Measurements from ENCODE around the gene NUP50. TPM values are rescaled to one million over a fixed set of nuclear protein-coding genes. Genes with fewer than 3 reads are reported as not detected.

NUP50 gene
- total and polyA plus RNA-seq, 2 of the 13 experiments (the other 11 are each of a cell fraction or from before 2014, with no cell fraction given) = 14.2 to 52.4 TPM

DNA sequence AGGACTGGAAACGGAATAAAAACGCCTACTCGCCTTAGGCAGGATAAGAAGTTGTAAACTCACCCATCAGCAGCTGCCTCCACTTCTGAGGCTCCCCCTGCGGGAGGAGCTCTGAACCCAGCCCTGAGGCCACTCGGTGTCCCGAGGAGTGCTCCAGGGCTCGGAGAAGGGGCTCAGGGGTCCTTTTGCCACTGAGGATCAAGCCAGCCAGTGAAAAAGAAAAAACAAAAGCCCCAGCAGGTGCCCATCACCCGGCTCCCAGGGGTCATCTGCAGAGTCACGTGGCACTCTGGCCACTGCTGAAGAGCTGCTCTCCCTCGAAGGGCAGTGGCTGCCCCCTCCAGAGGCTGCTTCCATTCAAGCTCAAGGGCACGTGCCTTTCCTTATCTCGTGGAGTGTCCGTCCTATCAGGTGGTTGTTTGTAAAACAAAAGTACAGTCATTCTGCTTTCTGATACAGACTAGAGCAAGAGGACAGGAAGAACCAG, 29.0 kb downstream of the NUP50 start (continued):
- no peak for TF ChIP-seq ISL2 (CRISPR knock-in tag; IDR thresholded peaks at IDR 0.05)
- TF ChIP-seq, protein P1, sequence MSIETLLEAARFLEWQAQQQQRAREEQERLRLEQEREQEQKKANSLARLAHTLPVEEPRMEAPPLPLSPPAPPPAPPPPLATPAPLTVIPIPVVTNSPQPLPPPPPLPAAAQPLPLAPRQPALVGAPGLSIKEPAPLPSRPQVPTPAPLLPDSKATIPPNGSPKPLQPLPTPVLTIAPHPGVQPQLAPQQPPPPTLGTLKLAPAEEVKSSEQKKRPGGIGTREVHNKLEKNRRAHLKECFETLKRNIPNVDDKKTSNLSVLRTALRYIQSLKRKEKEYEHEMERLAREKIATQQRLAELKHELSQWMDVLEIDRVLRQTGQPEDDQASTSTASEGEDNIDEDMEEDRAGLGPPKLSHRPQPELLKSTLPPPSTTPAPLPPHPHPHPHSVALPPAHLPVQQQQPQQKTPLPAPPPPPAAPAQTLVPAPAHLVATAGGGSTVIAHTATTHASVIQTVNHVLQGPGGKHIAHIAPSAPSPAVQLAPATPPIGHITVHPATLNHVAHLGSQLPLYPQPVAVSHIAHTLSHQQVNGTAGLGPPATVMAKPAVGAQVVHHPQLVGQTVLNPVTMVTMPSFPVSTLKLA (IDR thresholded peaks at IDR 0.05) = 0 out of 2 replicates have a peak, but pooled peaks have one; percentile 25
- no peak for TF ChIP-seq JUND (CRISPR knock-in tag; IDR thresholded peaks at IDR 0.05)
- TF ChIP-seq TCF12 (IDR thresholded peaks at IDR 0.05) = no peak
- no peak for TF ChIP-seq TCF12 (CRISPR knock-in tag; IDR thresholded peaks at IDR 0.05)
- no peak for TF ChIP-seq HNRNPL (IDR thresholded peaks at IDR 0.05; ENCODE audit: low read depth, low read length)
- 0 out of 2 replicates have a peak, but pooled peaks have one; percentile 35 for TF ChIP-seq ZNF331 (CRISPR knock-in tag; IDR thresholded peaks at IDR 0.05)
- TF ChIP-seq YEATS4 (CRISPR knock-in tag; IDR thresholded peaks at IDR 0.05; ENCODE audit: borderline replicate concordance) = no peak
- TF ChIP-seq TAF15 (IDR thresholded peaks at IDR 0.05; ENCODE audit: low read depth, low read length, poor library complexity, severe bottlenecking) = no peak
- TF ChIP-seq, protein P2, sequence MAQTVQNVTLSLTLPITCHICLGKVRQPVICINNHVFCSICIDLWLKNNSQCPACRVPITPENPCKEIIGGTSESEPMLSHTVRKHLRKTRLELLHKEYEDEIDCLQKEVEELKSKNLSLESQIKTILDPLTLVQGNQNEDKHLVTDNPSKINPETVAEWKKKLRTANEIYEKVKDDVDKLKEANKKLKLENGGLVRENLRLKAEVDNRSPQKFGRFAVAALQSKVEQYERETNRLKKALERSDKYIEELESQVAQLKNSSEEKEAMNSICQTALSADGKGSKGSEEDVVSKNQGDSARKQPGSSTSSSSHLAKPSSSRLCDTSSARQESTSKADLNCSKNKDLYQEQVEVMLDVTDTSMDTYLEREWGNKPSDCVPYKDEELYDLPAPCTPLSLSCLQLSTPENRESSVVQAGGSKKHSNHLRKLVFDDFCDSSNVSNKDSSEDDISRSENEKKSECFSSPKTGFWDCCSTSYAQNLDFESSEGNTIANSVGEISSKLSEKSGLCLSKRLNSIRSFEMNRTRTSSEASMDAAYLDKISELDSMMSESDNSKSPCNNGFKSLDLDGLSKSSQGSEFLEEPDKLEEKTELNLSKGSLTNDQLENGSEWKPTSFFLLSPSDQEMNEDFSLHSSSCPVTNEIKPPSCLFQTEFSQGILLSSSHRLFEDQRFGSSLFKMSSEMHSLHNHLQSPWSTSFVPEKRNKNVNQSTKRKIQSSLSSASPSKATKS (CRISPR knock-in tag; IDR thresholded peaks at IDR 0.05) = no peak
- TF ChIP-seq RAD21 (CRISPR knock-in tag; IDR thresholded peaks at IDR 0.05) = peak; percentile 19; the same call in 1 of the 2 replicates
- TF ChIP-seq SP2 (CRISPR knock-in tag; IDR thresholded peaks at IDR 0.05) = no peak
- TF ChIP-seq, protein P3, sequence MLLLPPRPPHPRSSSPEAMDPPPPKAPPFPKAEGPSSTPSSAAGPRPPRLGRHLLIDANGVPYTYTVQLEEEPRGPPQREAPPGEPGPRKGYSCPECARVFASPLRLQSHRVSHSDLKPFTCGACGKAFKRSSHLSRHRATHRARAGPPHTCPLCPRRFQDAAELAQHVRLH (CRISPR knock-in tag; IDR thresholded peaks at IDR 0.05; ENCODE audit: borderline replicate concordance, low read depth) = 0 out of 2 replicates have a peak, but pooled peaks have one; percentile 28
- TF ChIP-seq TSC22D2 (CRISPR knock-in tag; IDR thresholded peaks at IDR 0.05; ENCODE audit: borderline replicate concordance) = no peak
- no peak for TF ChIP-seq ZNF891 (CRISPR knock-in tag; IDR thresholded peaks at IDR 0.05)
- TF ChIP-seq TCF7L2 (IDR thresholded peaks at IDR 0.05; ENCODE audit: low read depth, low read length) = no peak
- TF ChIP-seq RAD51 (IDR thresholded peaks at IDR 0.05; ENCODE audit: borderline replicate concordance) = peak; percentile 28; the same call in 1 of the 2 replicates
- TF ChIP-seq, protein P4, sequence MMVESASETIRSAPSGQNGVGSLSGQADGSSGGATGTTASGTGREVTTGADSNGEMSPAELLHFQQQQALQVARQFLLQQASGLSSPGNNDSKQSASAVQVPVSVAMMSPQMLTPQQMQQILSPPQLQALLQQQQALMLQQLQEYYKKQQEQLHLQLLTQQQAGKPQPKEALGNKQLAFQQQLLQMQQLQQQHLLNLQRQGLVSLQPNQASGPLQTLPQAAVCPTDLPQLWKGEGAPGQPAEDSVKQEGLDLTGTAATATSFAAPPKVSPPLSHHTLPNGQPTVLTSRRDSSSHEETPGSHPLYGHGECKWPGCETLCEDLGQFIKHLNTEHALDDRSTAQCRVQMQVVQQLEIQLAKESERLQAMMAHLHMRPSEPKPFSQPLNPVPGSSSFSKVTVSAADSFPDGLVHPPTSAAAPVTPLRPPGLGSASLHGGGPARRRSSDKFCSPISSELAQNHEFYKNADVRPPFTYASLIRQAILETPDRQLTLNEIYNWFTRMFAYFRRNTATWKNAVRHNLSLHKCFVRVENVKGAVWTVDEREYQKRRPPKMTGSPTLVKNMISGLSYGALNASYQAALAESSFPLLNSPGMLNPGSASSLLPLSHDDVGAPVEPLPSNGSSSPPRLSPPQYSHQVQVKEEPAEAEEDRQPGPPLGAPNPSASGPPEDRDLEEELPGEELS (CRISPR knock-in tag; IDR thresholded peaks at IDR 0.05) = peak; percentile 44; the same call in 1 of the 2 replicates
- no peak for TF ChIP-seq ZNF788 (CRISPR knock-in tag; IDR thresholded peaks at IDR 0.05; ENCODE audit: borderline replicate concordance)
- no peak for TF ChIP-seq ZFP62 (CRISPR knock-in tag; IDR thresholded peaks at IDR 0.05)
